HepG2 (cell line): ENCODE results near the gene ZBTB4. TPM values are rescaled to one million over a fixed set of nuclear protein-coding genes. Genes with fewer than 3 reads are reported as not detected.

Source experiments
- ASH2L ChIP-seq: fragments of 300-600, 200-600 bp; sonication (generic); IDR thresholded peaks from 2 replicates; pipeline ENCODE4 v1.7.0; 2017; ENCODE audit warnings: low read depth, mild to moderate bottlenecking, moderate library complexity, mixed read lengths, low read length; ENCODE audit not compliant: insufficient read length
- ATF2 ChIP-seq: sonication (generic); formaldehyde crosslinking; IDR thresholded peaks from 2 replicates; pipeline ENCODE4 v1.4.0; 2020; ENCODE audit warnings: missing genetic modification reagents
- CCAR2 ChIP-seq: fragments of 200-400 bp; formaldehyde crosslinking; optimal IDR thresholded peaks from 2 replicates; pipeline ENCODE3; 2018; ENCODE audit warnings: low read depth, mild to moderate bottlenecking, low read length, moderate library complexity
- DNMT3B ChIP-seq: conservative IDR thresholded peaks from 2 replicates; pipeline ENCODE4 v1.6.1; 2016; ENCODE audit warnings: missing biosample characterization, control low read depth
- FOXA3 ChIP-seq: IDR thresholded peaks from 2 replicates; pipeline ENCODE4 v1.6.1; 2016; ENCODE audit warnings: missing genetic modification reagents, missing compliant biosample characterization
- HES4 ChIP-seq: sonication (generic); formaldehyde crosslinking; IDR thresholded peaks from 2 replicates; pipeline ENCODE4 v1.9.0; 2021; ENCODE audit warnings: mild to moderate bottlenecking, missing genetic modification reagents, borderline replicate concordance
- KDM3A ChIP-seq: IDR thresholded peaks from 2 replicates; pipeline ENCODE4 v1.6.1; 2018; ENCODE audit warnings: low read depth, missing compliant biosample characterization
- KLF15 ChIP-seq: sonication (generic); formaldehyde crosslinking; IDR thresholded peaks from 2 replicates; pipeline ENCODE4 v1.8.1; 2023; ENCODE audit warnings: borderline replicate concordance, mild to moderate bottlenecking, inconsistent platforms, missing genetic modification reagents, mixed read lengths
- MAX ChIP-seq: IDR thresholded peaks from 2 replicates; pipeline ENCODE4 v1.6.1; 2012; ENCODE audit warnings: inconsistent platforms
- MZF1 ChIP-seq: sonication (generic); formaldehyde crosslinking; IDR thresholded peaks from 2 replicates; pipeline ENCODE4 v1.8.1; 2023; ENCODE audit warnings: mild to moderate bottlenecking, missing genetic modification reagents, borderline replicate concordance
- NR2F1 ChIP-seq, 2 experiments: fragments of 450-650 bp in 1 of 2; formaldehyde crosslinking in 1 of 2; IDR thresholded peaks; 2 replicates each; pipeline versions ENCODE4 v1.5.0 to v1.6.1; 2016 to 2020; ENCODE audit warnings: mild to moderate bottlenecking in 1 of 2, missing compliant biosample characterization in 1 of 2, missing genetic modification reagents in 1 of 2, moderate library complexity in 1 of 2
- PHF21A ChIP-seq: sonication (generic); formaldehyde crosslinking; IDR thresholded peaks from 2 replicates; pipeline ENCODE4 v1.5.0; 2020; ENCODE audit warnings: mild to moderate bottlenecking, missing genetic modification reagents
- PLRG1 ChIP-seq: fragments of 450-650 bp; conservative IDR thresholded peaks from 2 replicates; pipeline ENCODE4 v1.6.1; 2016
- POLR2G ChIP-seq: fragments of 200-400 bp; formaldehyde crosslinking; IDR thresholded peaks from 2 replicates; pipeline ENCODE4 v1.6.1; 2018; ENCODE audit warnings: mild to moderate bottlenecking, low read depth, low read length, moderate library complexity
- RFX1 ChIP-seq: fragments of 450-650 bp; IDR thresholded peaks from 2 replicates; pipeline ENCODE4 v1.6.1; 2017
- SNAPC5 ChIP-seq: sonication (generic); formaldehyde crosslinking; IDR thresholded peaks from 2 replicates; pipeline ENCODE4 v1.8.1; 2023; ENCODE audit warnings: mild to moderate bottlenecking, missing genetic modification reagents, borderline replicate concordance
- TBL1XR1 ChIP-seq: fragments of 150-350 bp; IDR thresholded peaks from 2 replicates; pipeline ENCODE4 v1.6.1; 2014; ENCODE audit warnings: borderline replicate concordance, low read length; ENCODE audit not compliant: partially characterized antibody
- THAP11 ChIP-seq: IDR thresholded peaks from 2 replicates; pipeline ENCODE4 v1.6.1; 2016; ENCODE audit warnings: missing biosample characterization, missing genetic modification reagents
- TP53 ChIP-seq: sonication (generic); formaldehyde crosslinking; conservative IDR thresholded peaks from 2 replicates; pipeline ENCODE4 v1.4.0; 2020; ENCODE audit warnings: missing genetic modification reagents
- YY1 ChIP-seq: IDR thresholded peaks from 2 replicates; pipeline ENCODE4 v1.6.1; 2011; ENCODE audit warnings: low read length, low read depth, moderate library complexity, mild to moderate bottlenecking; ENCODE audit not compliant: insufficient read depth, insufficient replicate concordance
- ZMYM3 ChIP-seq: sonication (generic); formaldehyde crosslinking; IDR thresholded peaks from 2 replicates; pipeline ENCODE4 v1.5.1; 2020; ENCODE audit warnings: mild to moderate bottlenecking, missing genetic modification reagents
- ZNF143 ChIP-seq: sonication (generic); formaldehyde crosslinking; IDR thresholded peaks from 2 replicates; pipeline ENCODE4 v1.4.0; 2020; ENCODE audit warnings: missing genetic modification reagents
- ZNF17 ChIP-seq: sonication (generic); formaldehyde crosslinking; IDR thresholded peaks from 2 replicates; pipeline ENCODE4 v1.5.0; 2020; ENCODE audit warnings: mild to moderate bottlenecking, missing genetic modification reagents
- ZNF24 ChIP-seq: fragments of 450-650 bp; IDR thresholded peaks from 2 replicates; pipeline ENCODE4 v1.6.1; 2017; ENCODE audit warnings: antibody characterized with exemption, mild to moderate bottlenecking
- ZNF430 ChIP-seq: sonication (generic); formaldehyde crosslinking; IDR thresholded peaks from 2 replicates; pipeline ENCODE4 v1.9.0; 2021; ENCODE audit warnings: mild to moderate bottlenecking, missing genetic modification reagents
- ZNF460 ChIP-seq: sonication (generic); formaldehyde crosslinking; IDR thresholded peaks from 2 replicates; pipeline ENCODE4 v1.5.1; 2020; ENCODE audit warnings: missing genetic modification reagents, mild to moderate bottlenecking, borderline replicate concordance
- ZNF670 ChIP-seq: sonication (generic); formaldehyde crosslinking; IDR thresholded peaks from 2 replicates; pipeline ENCODE4 v1.8.0; 2022; ENCODE audit warnings: mild to moderate bottlenecking, missing genetic modification reagents, borderline replicate concordance
- ZNF772 ChIP-seq: sonication (generic); formaldehyde crosslinking; IDR thresholded peaks from 2 replicates; pipeline ENCODE4 v1.5.0; 2020; ENCODE audit warnings: mild to moderate bottlenecking, missing genetic modification reagents
- polyA plus RNA-seq, 8 experiments: library from polyadenylated mRNA; depleted of rRNA in 3 of 8; stranded (reverse) in 7 of 8; unstranded in 1 of 8; fragments of >200 nt; fragmentation: Illumina TruSeq in 4 of 8; extraction: Trizol in 4 of 8; gene quantifications; 2 replicates each; pipeline versions ENCODE4 v1.2.1 to v1.2.3, GENCODE V29; 2011 to 2016; ENCODE audit warnings: low read depth in 4 of 8, missing spikeins in 1 of 8, mixed read lengths in 1 of 8; ENCODE audit not compliant: insufficient read depth in 1 of 8
- total RNA-seq, 5 experiments: library from RNA; depleted of rRNA; stranded (reverse); fragments of >200 nt; fragmentation: Illumina TruSeq; extraction: Trizol; gene quantifications; 2 replicates each; pipeline ENCODE4 v1.2.3, GENCODE V29; 2016; ENCODE audit warnings: low read depth in 1 of 5
- TF ChIP-seq, protein P1 (sequence below): IDR thresholded peaks from 2 replicates; pipeline ENCODE4 v1.6.1; 2016; ENCODE audit warnings: missing genetic modification reagents, missing compliant biosample characterization
- TF ChIP-seq, protein P2 (sequence below): sonication (generic); formaldehyde crosslinking; IDR thresholded peaks from 2 replicates; pipeline ENCODE4 v1.4.0; 2020; ENCODE audit warnings: mild to moderate bottlenecking, low read depth, missing genetic modification reagents

The ZBTB4 gene
- total and polyA plus RNA-seq, 2 of the 13 experiments (the other 11 are each of a cell fraction or from before 2014, with no cell fraction given): 4.3 to 7.4 TPM

- no peak for TF ChIP-seq ATF2 (CRISPR knock-in tag)
- no peak for TF ChIP-seq ZNF17 (CRISPR knock-in tag)
- TF ChIP-seq CCAR2: no peak
- TF ChIP-seq, protein P1, sequence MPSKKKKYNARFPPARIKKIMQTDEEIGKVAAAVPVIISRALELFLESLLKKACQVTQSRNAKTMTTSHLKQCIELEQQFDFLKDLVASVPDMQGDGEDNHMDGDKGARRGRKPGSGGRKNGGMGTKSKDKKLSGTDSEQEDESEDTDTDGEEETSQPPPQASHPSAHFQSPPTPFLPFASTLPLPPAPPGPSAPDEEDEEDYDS: no peak
- no peak for TF ChIP-seq ZNF143 (CRISPR knock-in tag)
- no peak for TF ChIP-seq NR2F1 (CRISPR knock-in tag; IDR thresholded peaks at IDR 0.05)
- no peak for TF ChIP-seq TBL1XR1
- no peak for TF ChIP-seq KDM3A (CRISPR knock-in tag)
- TF ChIP-seq ZNF772: no peak
- TF ChIP-seq, protein P2, sequence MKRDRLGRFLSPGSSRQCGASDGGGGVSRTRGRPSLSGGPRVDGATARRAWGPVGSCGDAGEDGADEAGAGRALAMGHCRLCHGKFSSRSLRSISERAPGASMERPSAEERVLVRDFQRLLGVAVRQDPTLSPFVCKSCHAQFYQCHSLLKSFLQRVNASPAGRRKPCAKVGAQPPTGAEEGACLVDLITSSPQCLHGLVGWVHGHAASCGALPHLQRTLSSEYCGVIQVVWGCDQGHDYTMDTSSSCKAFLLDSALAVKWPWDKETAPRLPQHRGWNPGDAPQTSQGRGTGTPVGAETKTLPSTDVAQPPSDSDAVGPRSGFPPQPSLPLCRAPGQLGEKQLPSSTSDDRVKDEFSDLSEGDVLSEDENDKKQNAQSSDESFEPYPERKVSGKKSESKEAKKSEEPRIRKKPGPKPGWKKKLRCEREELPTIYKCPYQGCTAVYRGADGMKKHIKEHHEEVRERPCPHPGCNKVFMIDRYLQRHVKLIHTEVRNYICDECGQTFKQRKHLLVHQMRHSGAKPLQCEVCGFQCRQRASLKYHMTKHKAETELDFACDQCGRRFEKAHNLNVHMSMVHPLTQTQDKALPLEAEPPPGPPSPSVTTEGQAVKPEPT (CRISPR knock-in tag): no peak
- TF ChIP-seq THAP11 (CRISPR knock-in tag): no peak
- no peak for TF ChIP-seq ASH2L
- no peak for TF ChIP-seq PHF21A
- TF ChIP-seq SNAPC5 (CRISPR knock-in tag): no peak
- TF ChIP-seq YY1: no peak
- no peak for TF ChIP-seq POLR2G
- no peak for TF ChIP-seq MZF1
- no peak for TF ChIP-seq ZNF670 (CRISPR knock-in tag)
- TF ChIP-seq TP53 (CRISPR knock-in tag): no peak
- no peak for TF ChIP-seq PLRG1
- TF ChIP-seq ZNF460: no peak
- no peak for TF ChIP-seq FOXA3 (CRISPR knock-in tag)
- no peak for TF ChIP-seq KLF15 (CRISPR knock-in tag)
- no peak for TF ChIP-seq RFX1
- no peak for TF ChIP-seq ZNF24
- TF ChIP-seq DNMT3B (CRISPR knock-in tag): no peak
- peak; percentile 66 for TF ChIP-seq ZMYM3 (CRISPR knock-in tag)
- no peak for TF ChIP-seq HES4 (CRISPR knock-in tag)
- no peak for TF ChIP-seq ZNF430
- TF ChIP-seq MAX: peak; percentile 51
These were observed 3.5 kb downstream of the ZBTB4 start (continued) for GRCh38 chr17:7475764-7476422.
